OCI-LY3 (cell line): Measurements from ENCODE around the gene PRKCE.

Experiments
- CTCF ChIP-seq: fragments of 200-600, 300-600 bp; sonication (generic); IDR thresholded peaks from 2 replicates; pipeline ENCODE4 v1.5.1; 2014; ENCODE audit warnings: antibody characterized with exemption, low read length, low read depth
- EZH2phosphoT487 ChIP-seq: fragments of 200-600 bp; shearing (Covaris generic); IDR thresholded peaks from 2 replicates; pipeline ENCODE4 v1.6.1; 2018; ENCODE audit warnings: antibody characterized with exemption, mixed run types, low read depth

- TF ChIP-seq CTCF (no peak), EZH2phosphoT487 (no peak)
Observed at GRCh38 chr2:46008091-46008870, 356.8 kb downstream of the PRKCE start.
